ENCODE measurements around the gene BTBD9. TPM values are rescaled to one million over a fixed set of nuclear protein-coding genes. Genes with fewer than 3 reads are reported as not detected.

The BTBD9 gene
- total RNA-seq, 1 experiment from 2014 or later: 4.3 TPM

GRCh38 chr6:38194282-38194572 is 445.5 kb downstream of the BTBD9 start:
- H3K27ac ChIP-seq (ENCODE audit: low read length): no peak overlapping the region
- no peaks in the 10 kb centered on the region for H3K9me3 ChIP-seq (ENCODE audit: low read length)
- H3K9me2 ChIP-seq (replicated peaks; ENCODE audit: low read length): no peaks in the 10 kb centered on the region
- H3K36me3 ChIP-seq (ENCODE audit: low read depth, low read length): no peaks in the 10 kb centered on the region
- BruUV-seq (replicated peaks): no TSS peak
- H3K4me1 ChIP-seq (ENCODE audit: insufficient read depth, low read length): no peaks in the 10 kb centered on the region
- no peaks in the 10 kb centered on the region for H4K20me1 ChIP-seq (ENCODE audit: low read length)
- H2AFZ ChIP-seq (ENCODE audit: low read length): no peak overlapping the region
- CTCF ChIA-PET: no interaction called here
- H3K4me2 ChIP-seq (ENCODE audit: low read length): no peak overlapping the region
- intact Hi-C loops (cut with micrococcal nuclease): no loop called here
- H3K79me2 ChIP-seq (ENCODE audit: low read length): no peaks in the 10 kb centered on the region
- TF ChIP-seq CTCF (conservative IDR thresholded peaks at IDR 0.05; ENCODE audit: low read depth, low read length) (no peak), EZH2phosphoT487 (IDR thresholded peaks at IDR 0.05; ENCODE audit: borderline replicate concordance, low read length) (no peak), EZH2 (IDR thresholded peaks at IDR 0.05; ENCODE audit: low read length, unreplicated experiment) (no peak)
- POLR2A ChIA-PET (ENCODE audit: unreplicated experiment): no interaction called here
- H3F3A ChIP-seq (ENCODE audit: low read length, unreplicated experiment): no peaks in the 10 kb centered on the region
- ATAC-seq (no peak), DNase-seq (no peak)
- no peak overlapping the region for H3K9ac ChIP-seq (ENCODE audit: low read length)
- H3K4me3 ChIP-seq (ENCODE audit: low read length): no peak overlapping the region
- H3K27me3 ChIP-seq (ENCODE audit: low read length): no peaks in the 10 kb centered on the region

- H3K4me2 ChIP-seq (ENCODE audit: low read length): no peak overlapping the region
- H3K9ac ChIP-seq (ENCODE audit: low read length): no peak overlapping the region
- no peak overlapping the region for H3K4me3 ChIP-seq (ENCODE audit: low read length)
- H3K4me1 ChIP-seq (ENCODE audit: insufficient read depth, low read length): no peaks in the 10 kb centered on the region
- no peaks in the 10 kb centered on the region for H3K79me2 ChIP-seq (ENCODE audit: low read length)
- no peaks in the 10 kb centered on the region for H3K36me3 ChIP-seq (ENCODE audit: low read depth, low read length)
- no peaks in the 10 kb centered on the region for H3K9me2 ChIP-seq (replicated peaks; ENCODE audit: low read length)
- H4K20me1 ChIP-seq (ENCODE audit: low read length): no peaks in the 10 kb centered on the region
- BruUV-seq (replicated peaks): no TSS peak
- no peaks in the 10 kb centered on the region for H3K27me3 ChIP-seq (ENCODE audit: low read length)
- no peak overlapping the region for H2AFZ ChIP-seq (ENCODE audit: low read length)
- intact Hi-C loops (cut with micrococcal nuclease): no loop called here
- no peak overlapping the region for H3K27ac ChIP-seq (ENCODE audit: low read length)
- H3K9me3 ChIP-seq (ENCODE audit: low read length): no peaks in the 10 kb centered on the region
- CTCF ChIA-PET: no interaction called here
- no peaks in the 10 kb centered on the region for H3F3A ChIP-seq (ENCODE audit: low read length, unreplicated experiment)
- no peak for DNase-seq
- no peak for ATAC-seq
- POLR2A ChIA-PET (ENCODE audit: unreplicated experiment): no interaction called here
- TF ChIP-seq CTCF (conservative IDR thresholded peaks at IDR 0.05; ENCODE audit: low read depth, low read length): no peak
- no peak for TF ChIP-seq EZH2 (IDR thresholded peaks at IDR 0.05; ENCODE audit: low read length, unreplicated experiment)
- no peak for TF ChIP-seq EZH2phosphoT487 (IDR thresholded peaks at IDR 0.05; ENCODE audit: borderline replicate concordance, low read length)
Measured at GRCh38 chr6:38193481-38194281, 446.0 kb downstream of the BTBD9 start.

- no TSS peak for BruUV-seq (replicated peaks)
- CTCF ChIA-PET: no interaction called here
- POLR2A ChIA-PET (ENCODE audit: unreplicated experiment): no interaction called here
Measured at GRCh38 chr6:38193051-38193450, 446.7 kb downstream of the BTBD9 start.

More at GRCh38 chr6:38193051-38193450, 446.7 kb downstream of the BTBD9 start:
- H3K27me3 ChIP-seq (ENCODE audit: low read length): no peaks in the 10 kb centered on the region
- no peaks in the 10 kb centered on the region for H3K9me2 ChIP-seq (replicated peaks; ENCODE audit: low read length)
- ATAC-seq: no peak
- H4K20me1 ChIP-seq (ENCODE audit: low read length): no peaks in the 10 kb centered on the region
- no peaks in the 10 kb centered on the region for H3K36me3 ChIP-seq (ENCODE audit: low read depth, low read length)
- DNase-seq: no peak
- no peak overlapping the region for H3K27ac ChIP-seq (ENCODE audit: low read length)
- H3K79me2 ChIP-seq (ENCODE audit: low read length): no peaks in the 10 kb centered on the region
- no peaks in the 10 kb centered on the region for H3K4me1 ChIP-seq (ENCODE audit: insufficient read depth, low read length)
- no peak overlapping the region for H3K4me3 ChIP-seq (ENCODE audit: low read length)
- no peaks in the 10 kb centered on the region for H3K9me3 ChIP-seq (ENCODE audit: low read length)
- H3K4me2 ChIP-seq (ENCODE audit: low read length): no peak overlapping the region
- H3F3A ChIP-seq (ENCODE audit: low read length, unreplicated experiment): no peaks in the 10 kb centered on the region
- no peak overlapping the region for H2AFZ ChIP-seq (ENCODE audit: low read length)
- TF ChIP-seq EZH2 (IDR thresholded peaks at IDR 0.05; ENCODE audit: low read length, unreplicated experiment): no peak
- TF ChIP-seq EZH2phosphoT487 (IDR thresholded peaks at IDR 0.05; ENCODE audit: borderline replicate concordance, low read length): no peak
- TF ChIP-seq CTCF (conservative IDR thresholded peaks at IDR 0.05; ENCODE audit: low read depth, low read length): no peak
- H3K9ac ChIP-seq (ENCODE audit: low read length): no peak overlapping the region
- intact Hi-C loops (cut with micrococcal nuclease): no loop called here

Data from PC-3 (cell line).